VCaP (cell line): ENCODE measurements around the gene PTPN9.

Experiments used
- H3K27ac ChIP-seq: fragments of 450-650 bp; 2 replicates; pipeline ENCODE4 v1.5.1; 2017
- CTCF ChIP-seq: fragments of 450-650 bp; conservative IDR thresholded peaks from 2 replicates; pipeline ENCODE4 v1.5.1; 2017; ENCODE audit warnings: mild to moderate bottlenecking, moderate library complexity

The PTPN9 gene

DNA sequence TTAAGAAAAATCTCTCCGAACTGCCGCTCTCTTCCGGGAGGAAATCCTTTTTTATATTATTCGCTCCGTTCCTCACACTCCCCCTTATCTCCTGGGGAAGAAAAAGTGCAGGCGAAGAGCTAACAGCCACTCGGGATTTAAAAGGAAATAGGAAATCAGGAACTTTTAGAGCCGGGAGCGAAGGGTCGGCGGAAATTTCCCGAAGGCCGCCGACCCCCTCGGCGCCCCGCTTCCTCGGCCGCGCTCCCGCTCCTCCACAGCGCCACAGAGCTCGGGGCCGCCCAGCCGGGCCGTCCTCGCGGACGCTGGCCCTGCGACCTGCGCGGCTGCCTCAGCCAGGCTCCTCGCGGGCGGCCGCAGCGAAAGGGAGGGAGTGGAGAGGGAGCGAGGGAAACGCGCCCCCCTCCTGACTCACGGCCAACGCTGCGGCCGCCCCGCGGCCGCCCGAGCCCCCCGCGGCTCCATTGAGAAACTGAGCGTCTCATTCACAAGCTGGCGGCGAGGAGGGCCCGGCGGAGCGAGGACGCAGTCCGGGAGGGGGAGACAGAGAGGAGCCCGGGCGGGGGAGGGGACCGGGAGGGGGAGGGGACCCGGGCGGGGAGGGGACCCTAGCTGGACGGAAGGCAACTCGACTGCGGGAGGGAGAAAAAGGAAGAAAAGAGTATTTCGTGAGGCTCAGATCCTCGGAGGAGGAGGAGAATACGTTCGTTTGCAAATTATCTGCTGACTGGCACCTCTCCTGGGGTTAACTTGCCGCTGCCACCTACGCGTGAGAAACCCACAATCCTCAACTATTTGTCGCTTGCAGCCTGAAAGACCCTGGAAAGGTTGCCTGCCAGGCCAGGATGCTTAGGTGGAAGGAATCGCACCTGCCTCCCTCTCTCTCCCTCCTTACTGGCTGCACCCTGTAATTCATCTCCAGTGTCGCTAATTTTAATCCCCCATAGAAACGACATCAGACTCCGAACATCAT lies at the start of gene PTPN9:
TSS of gene PTPN9 (minus strand) at position 368 of the 973 bp plus-strand sequence. CDS start 539 bp downstream, outside the sequence.
- peak; percentile 82 for TF ChIP-seq CTCF

GRCh38 chr15:75625542-75626347 lies 46.6 kb upstream of the PTPN9 start, which contains the start of gene SNUPN:
TSS of gene SNUPN (minus strand) at chr15:75625725. CDS start at chr15:75621051, 4,674 bp downstream.
- peak within 1 kb of the TSS; percentile 66 for H3K27ac ChIP-seq
- TF ChIP-seq CTCF, result no peak

More for the DNA sequence above, at the start of gene PTPN9:
- H3K27ac ChIP-seq, result peak within 1 kb of the TSS; percentile 92

DNA sequence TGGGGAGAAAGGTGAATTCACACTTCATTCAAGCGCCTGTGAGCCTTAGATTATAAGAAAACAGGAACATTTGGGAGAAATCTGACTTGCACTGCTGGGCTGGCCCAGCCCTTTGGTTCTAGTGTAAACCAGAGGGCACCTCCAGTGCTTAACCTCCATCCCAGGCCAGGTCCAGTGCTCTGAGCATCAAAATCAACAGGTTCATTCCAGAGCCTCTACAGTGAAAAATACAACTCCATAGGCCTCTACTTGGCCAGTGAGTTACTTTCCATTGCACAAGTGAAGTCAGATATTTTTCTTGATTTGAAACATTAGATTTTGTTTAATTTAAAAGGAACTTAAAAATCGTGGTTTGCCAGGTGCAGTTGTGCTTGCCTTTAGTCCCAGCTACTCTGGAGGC lies 43.4 kb upstream of the PTPN9 start:
- no peak for TF ChIP-seq CTCF
- no peak overlapping the region for H3K27ac ChIP-seq

DNA sequence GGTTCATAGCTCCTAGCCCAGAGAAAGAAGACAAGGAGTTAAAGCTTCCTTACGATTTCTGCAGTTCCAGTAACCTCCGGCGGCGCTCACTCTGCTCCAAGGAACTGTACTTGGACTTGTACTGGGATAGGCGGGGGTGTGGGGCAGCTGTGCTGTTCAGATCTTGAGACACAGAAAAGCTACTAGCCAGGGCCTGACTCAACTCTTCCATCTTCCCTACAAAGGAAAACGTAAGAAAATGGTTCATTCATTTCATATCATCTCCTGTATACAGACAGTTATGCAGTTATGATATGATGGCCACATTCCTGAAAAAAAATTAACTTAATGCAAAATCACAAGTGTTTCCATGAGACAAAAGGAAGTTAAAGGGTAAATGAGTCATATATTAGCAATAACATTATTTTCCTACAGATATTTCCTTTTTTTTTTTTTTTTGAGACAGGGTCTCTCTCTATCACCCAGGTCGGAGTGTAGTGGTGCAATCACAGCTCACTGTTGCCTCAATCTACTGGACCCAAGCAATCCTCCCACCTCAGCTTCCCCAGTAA lies 41.8 kb upstream of the PTPN9 start:
- no peak overlapping the region for H3K27ac ChIP-seq
- TF ChIP-seq CTCF, result no peak

DNA sequence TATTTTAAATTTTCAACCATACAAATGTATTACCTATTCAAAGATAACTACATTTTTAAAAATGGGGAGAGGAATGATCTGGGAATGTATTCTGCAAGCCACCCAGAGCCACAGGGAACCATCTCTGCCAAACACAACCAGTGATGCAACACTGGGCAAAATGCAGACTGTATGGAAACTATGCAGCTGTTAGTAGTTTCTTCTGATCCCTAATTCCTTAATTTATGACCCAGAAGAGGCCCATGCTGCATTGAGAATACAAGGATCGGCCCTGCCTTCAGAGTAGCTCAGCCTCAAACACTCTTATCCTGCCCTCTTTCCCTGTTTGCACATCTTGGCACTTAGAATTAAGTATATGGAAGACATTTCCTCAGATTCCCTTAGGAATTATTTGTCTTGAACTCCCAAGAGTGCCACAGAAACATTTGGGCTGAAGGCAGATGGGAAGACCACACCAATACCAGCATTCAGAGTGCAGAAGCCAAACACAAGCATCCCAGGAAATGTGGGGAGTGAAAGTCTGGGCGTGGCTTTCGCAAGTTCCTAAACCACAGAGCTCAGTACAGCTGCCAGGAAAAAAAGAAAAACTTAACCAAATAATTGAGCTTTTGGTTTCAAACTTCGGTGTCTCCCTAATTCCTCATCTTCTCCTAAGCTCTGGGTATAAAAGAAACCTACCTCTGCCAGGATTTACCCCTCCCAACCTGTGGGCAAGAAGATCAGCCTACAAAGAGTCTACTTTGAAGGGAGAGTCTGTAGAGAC lies 41.1 kb upstream of the PTPN9 start:
- H3K27ac ChIP-seq, result no peak overlapping the region

GRCh38 chr15:75616766-75617165 lies 37.7 kb upstream of the PTPN9 start:
- TF ChIP-seq CTCF, result no peak
- no peak overlapping the region for H3K27ac ChIP-seq

More for the DNA sequence above, 41.1 kb upstream of the PTPN9 start:
- TF ChIP-seq CTCF, result no peak
